SU-DHL-6 (cell line): ENCODE measurements around the gene CCDC157.

Source experiments
- EZH2phosphoT487 ChIP-seq: fragments of 200-600 bp; sonication (generic), shearing (Covaris generic); conservative IDR thresholded peaks from 2 replicates; pipeline ENCODE4 v1.6.1; 2018; ENCODE audit warnings: mild to moderate bottlenecking, antibody characterized with exemption, low read length, moderate library complexity, mixed read lengths
- TF ChIP-seq, protein P1 (sequence below): fragments of 200-600 bp; sonication (generic); IDR thresholded peaks from one replicate; pipeline ENCODE4 v1.5.1; 2017; ENCODE audit warnings: antibody characterized with exemption, mild to moderate bottlenecking, low read length, moderate library complexity; ENCODE audit not compliant: insufficient read depth, poor library complexity, severe bottlenecking

- TF ChIP-seq, protein P1, sequence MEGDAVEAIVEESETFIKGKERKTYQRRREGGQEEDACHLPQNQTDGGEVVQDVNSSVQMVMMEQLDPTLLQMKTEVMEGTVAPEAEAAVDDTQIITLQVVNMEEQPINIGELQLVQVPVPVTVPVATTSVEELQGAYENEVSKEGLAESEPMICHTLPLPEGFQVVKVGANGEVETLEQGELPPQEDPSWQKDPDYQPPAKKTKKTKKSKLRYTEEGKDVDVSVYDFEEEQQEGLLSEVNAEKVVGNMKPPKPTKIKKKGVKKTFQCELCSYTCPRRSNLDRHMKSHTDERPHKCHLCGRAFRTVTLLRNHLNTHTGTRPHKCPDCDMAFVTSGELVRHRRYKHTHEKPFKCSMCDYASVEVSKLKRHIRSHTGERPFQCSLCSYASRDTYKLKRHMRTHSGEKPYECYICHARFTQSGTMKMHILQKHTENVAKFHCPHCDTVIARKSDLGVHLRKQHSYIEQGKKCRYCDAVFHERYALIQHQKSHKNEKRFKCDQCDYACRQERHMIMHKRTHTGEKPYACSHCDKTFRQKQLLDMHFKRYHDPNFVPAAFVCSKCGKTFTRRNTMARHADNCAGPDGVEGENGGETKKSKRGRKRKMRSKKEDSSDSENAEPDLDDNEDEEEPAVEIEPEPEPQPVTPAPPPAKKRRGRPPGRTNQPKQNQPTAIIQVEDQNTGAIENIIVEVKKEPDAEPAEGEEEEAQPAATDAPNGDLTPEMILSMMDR = no peak
- TF ChIP-seq EZH2phosphoT487 = no peak
Measured at GRCh38 chr22:30313527-30314363, 43.1 kb upstream of the CCDC157 start.
